ENCODE results near the gene CEP57.

DNA sequence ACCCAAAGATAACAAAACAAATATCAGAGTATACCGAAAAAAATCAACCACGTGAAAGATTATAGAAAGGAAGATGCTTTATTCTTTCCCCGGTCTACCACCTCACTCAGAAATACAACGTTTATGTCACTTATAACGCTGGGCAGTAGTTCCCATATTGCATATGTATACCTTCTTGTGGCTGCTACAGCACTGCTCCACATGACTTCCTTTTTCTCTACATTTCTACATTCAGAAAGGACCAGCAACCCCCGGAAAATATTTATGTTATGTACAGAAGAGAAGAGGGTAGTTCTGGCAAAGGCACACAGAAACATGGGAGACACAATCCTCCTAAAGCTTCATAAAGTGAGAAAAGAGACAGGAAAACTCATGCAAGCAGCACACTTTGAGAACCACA lies 76.8 kb downstream of the CEP57 start:
- TF ChIP-seq, protein P1, sequence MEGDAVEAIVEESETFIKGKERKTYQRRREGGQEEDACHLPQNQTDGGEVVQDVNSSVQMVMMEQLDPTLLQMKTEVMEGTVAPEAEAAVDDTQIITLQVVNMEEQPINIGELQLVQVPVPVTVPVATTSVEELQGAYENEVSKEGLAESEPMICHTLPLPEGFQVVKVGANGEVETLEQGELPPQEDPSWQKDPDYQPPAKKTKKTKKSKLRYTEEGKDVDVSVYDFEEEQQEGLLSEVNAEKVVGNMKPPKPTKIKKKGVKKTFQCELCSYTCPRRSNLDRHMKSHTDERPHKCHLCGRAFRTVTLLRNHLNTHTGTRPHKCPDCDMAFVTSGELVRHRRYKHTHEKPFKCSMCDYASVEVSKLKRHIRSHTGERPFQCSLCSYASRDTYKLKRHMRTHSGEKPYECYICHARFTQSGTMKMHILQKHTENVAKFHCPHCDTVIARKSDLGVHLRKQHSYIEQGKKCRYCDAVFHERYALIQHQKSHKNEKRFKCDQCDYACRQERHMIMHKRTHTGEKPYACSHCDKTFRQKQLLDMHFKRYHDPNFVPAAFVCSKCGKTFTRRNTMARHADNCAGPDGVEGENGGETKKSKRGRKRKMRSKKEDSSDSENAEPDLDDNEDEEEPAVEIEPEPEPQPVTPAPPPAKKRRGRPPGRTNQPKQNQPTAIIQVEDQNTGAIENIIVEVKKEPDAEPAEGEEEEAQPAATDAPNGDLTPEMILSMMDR (IDR thresholded peaks at IDR 0.05), result no peak
- no peak for TF ChIP-seq EZH2 (IDR thresholded peaks at IDR 0.05; ENCODE audit: borderline replicate concordance, insufficient read depth, low read depth, low read length, poor library complexity, severe bottlenecking)

Data from B cell (primary cell).